Tibial artery (tissue), 4 donors: ENCODE data around the gene CCDC201.

Experiments
- DNase-seq, 2 donors: peaks; one replicate each; pipeline ENCODE4 v3.0.0-alpha.2; 2019
- H3K27ac ChIP-seq, 2 donors: fragments of 200-600 bp; sonication (generic) in 1 of 2; 1 replicate in 1 of 2; 2 replicates in 1 of 2; pipeline ENCODE4 v1.5.1; 2018 to 2019; ENCODE audit warnings: mild to moderate bottlenecking in 1 of 2
- H3K27me3 ChIP-seq, 2 donors: fragments of 200-600 bp; sonication (generic) in 1 of 2; one replicate each; pipeline versions ENCODE4 v1.5.1 to v1.6.0; 2016 to 2019
- H3K36me3 ChIP-seq, 3 donors: fragments of 200-600 bp; sonication (generic) in 2 of 3; one replicate each; pipeline ENCODE4 v1.5.1; 2016 to 2019; ENCODE audit warnings: mild to moderate bottlenecking in 2 of 3
- H3K4me1 ChIP-seq, 4 donors: fragments of 200-600 bp; sonication (generic) in 2 of 4; 1 replicate in 3 of 4; 2 replicates in 1 of 4; pipeline ENCODE4 v1.5.1; 2016 to 2019
- H3K4me3 ChIP-seq, 2 donors: fragments of 200-600 bp; sonication (generic) in 1 of 2; 1 replicate in 1 of 2; 2 replicates in 1 of 2; pipeline ENCODE4 v1.5.1; 2018 to 2019; ENCODE audit warnings: mild to moderate bottlenecking in 2 of 2
- H3K9me3 ChIP-seq, 3 donors: fragments of 200-600 bp; sonication (generic) in 1 of 3; one replicate each; pipeline ENCODE4 v1.5.1; 2016 to 2019
- intact Hi-C: fragments of 100-400 bp; cut with DNase I; formaldehyde crosslinking; loops from one replicate; pipeline ENCODE4 v1.15.0; 2023; ENCODE audit warnings: low total_unique reads
- TF ChIP-seq, protein P1 (sequence below), 2 experiments: fragments of 200-600 bp in 1 of 2; fragments of 450-650 bp in 1 of 2; IDR thresholded peaks; one replicate each; pipeline ENCODE4 v1.5.1; 2017 to 2019; ENCODE audit warnings: antibody characterized with exemption in 2 of 2, mild to moderate bottlenecking in 1 of 2, moderate library complexity in 1 of 2

CCDC201 gene

DNA sequence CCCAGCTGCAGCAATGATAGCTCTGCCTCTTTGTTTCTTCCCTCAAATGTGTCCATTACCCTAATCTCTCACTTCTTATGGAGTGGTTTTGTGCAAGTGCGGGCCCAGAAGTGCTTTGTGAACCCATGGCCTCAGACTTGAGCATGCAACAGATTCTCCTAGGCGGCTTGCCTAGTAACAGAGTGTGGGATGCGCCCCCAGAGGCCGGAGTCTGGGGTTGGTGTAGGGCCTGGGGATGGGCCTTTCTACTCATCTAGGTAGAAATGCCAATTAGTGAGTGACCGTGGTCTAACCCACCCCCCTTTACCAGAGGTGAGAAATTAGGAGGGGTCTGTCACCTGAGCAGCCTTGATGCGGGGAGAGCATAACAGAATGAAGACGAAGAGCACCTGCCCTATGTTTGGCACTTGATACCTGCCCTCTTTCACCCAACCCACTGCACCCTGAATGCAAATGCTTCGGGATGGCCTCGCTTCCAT, 8.4 kb upstream of the CCDC201 start:
- no peaks in the 10 kb centered on the region for H3K4me1 ChIP-seq
- intact Hi-C loops: no loop called here
- no peaks in the 10 kb centered on the region for H3K36me3 ChIP-seq
- H3K27me3 ChIP-seq: peaks cover 0 to 18% of the 10 kb centered on the region in 2 donors
- peaks cover 0 to 22% (median 13%) of the 10 kb centered on the region in 3 donors for H3K9me3 ChIP-seq
- no peak for DNase-seq
- no peak overlapping the region for H3K27ac ChIP-seq
- TF ChIP-seq, protein P1, sequence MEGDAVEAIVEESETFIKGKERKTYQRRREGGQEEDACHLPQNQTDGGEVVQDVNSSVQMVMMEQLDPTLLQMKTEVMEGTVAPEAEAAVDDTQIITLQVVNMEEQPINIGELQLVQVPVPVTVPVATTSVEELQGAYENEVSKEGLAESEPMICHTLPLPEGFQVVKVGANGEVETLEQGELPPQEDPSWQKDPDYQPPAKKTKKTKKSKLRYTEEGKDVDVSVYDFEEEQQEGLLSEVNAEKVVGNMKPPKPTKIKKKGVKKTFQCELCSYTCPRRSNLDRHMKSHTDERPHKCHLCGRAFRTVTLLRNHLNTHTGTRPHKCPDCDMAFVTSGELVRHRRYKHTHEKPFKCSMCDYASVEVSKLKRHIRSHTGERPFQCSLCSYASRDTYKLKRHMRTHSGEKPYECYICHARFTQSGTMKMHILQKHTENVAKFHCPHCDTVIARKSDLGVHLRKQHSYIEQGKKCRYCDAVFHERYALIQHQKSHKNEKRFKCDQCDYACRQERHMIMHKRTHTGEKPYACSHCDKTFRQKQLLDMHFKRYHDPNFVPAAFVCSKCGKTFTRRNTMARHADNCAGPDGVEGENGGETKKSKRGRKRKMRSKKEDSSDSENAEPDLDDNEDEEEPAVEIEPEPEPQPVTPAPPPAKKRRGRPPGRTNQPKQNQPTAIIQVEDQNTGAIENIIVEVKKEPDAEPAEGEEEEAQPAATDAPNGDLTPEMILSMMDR (IDR thresholded peaks at IDR 0.05): no peak
- H3K4me3 ChIP-seq: no peak overlapping the region

DNA sequence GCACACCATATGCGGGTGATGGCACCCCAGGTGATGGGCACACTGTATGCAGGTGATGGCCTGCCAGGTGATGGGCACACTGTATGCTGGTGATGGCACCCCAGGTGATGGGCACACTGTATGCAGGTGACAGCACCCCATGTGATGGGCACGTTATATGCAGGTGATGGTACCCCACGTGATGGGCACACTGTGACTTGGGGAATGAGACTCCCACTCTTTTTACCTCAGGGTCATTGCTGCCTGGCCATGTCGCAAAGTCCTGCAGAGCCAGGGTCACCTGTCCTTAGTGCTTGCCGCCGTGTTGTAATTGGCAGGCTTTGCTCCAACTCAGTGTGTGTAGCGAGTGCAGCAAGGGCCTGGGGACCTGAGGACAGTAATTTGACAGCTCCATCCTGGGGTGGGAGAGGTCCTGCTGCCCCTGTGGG, 7.6 kb upstream of the CCDC201 start:
- Histone ChIP-seq H3K27me3 (peaks cover 0 to 14% of the 10 kb centered on the region in 2 donors), H3K4me1 (no peaks in the 10 kb centered on the region), H3K36me3 (no peaks in the 10 kb centered on the region), H3K9me3 (peaks cover 0 to 22% (median 13%) of the 10 kb centered on the region in 3 donors), H3K27ac (no peak overlapping the region), H3K4me3 (no peak overlapping the region)
- intact Hi-C loops: no loop called here
- TF ChIP-seq, protein P1 (IDR thresholded peaks at IDR 0.05): no peak
- no peak for DNase-seq

DNA sequence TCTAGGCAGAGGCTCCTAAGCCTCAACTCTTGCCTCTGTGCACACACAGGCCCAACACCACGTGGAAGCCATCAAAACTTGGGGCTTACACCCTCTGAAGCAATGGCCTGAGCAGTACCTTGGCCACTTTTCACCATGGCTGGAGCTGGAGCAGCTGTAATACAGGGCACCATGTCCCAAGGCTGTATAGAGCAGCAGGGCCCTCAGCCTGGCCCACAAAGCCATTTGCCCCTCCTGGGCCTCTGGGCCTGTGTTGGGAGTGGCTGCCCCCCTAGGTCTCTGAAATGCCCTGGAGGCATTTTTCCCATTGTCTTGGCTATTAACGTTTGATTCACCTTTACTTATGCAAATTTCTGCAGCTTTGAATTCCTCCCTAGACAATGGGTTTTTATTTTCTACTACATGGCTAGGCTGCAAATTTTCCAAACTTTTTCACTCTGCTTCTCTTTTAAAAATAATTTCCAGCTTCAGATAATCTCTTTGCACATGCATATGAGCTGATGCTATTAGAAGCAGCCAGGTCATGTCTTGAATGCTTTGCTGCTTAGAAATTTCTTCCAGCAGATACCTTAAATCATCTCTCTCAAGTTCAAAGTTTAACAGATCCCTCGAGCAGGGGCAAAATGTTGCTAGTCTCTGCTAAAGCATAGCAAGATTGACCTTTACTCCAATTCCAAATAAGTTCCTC, 5.7 kb upstream of the CCDC201 start:
- intact Hi-C loops: no loop called here
- Histone ChIP-seq H3K4me3 (no peak overlapping the region), H3K27ac (no peak overlapping the region), H3K36me3 (no peaks in the 10 kb centered on the region), H3K4me1 (no peaks in the 10 kb centered on the region), H3K27me3 (no peaks in the 10 kb centered on the region), H3K9me3 (peaks cover 0 to 22% (median 13%) of the 10 kb centered on the region in 3 donors)
- no peak for DNase-seq
- TF ChIP-seq, protein P1 (IDR thresholded peaks at IDR 0.05): no peak

DNA sequence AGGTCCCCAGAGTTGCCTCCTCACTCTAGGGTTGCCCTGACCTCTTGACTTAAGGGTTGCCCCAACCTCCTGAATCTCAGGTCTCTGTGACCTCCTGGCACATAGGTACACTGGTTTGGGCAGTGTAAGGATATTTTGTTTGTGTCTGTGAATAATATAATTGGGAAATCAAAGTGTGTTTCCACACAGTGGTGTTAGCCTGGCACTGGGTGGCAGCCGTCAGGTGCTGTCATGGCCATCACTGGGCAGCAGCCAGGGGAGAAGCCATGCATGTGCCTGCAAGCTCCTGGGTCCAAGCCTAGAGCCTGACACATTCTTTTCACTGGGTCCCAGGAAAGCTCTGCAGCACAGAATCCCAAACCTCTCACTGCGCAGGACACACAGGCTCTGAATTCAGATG, 3.6 kb upstream of the CCDC201 start:
- TF ChIP-seq, protein P1 (IDR thresholded peaks at IDR 0.05): no peak
- Histone ChIP-seq H3K9me3 (peaks cover 0 to 22% (median 13%) of the 10 kb centered on the region in 3 donors), H3K27me3 (no peaks in the 10 kb centered on the region), H3K4me1 (no peaks in the 10 kb centered on the region), H3K27ac (no peak overlapping the region), H3K36me3 (no peaks in the 10 kb centered on the region), H3K4me3 (no peak overlapping the region)
- intact Hi-C loops: no loop called here
- DNase-seq: no peak

GRCh38 chr7:45874408-45875131, 1.7 kb upstream of the CCDC201 start:
- H3K36me3 ChIP-seq: no peaks in the 10 kb centered on the region
- intact Hi-C loops: no loop called here
- no peak overlapping the region for H3K27ac ChIP-seq
- DNase-seq: no peak
- no peaks in the 10 kb centered on the region for H3K4me1 ChIP-seq
- H3K27me3 ChIP-seq: no peaks in the 10 kb centered on the region
- TF ChIP-seq, protein P1 (IDR thresholded peaks at IDR 0.05): no peak
- H3K4me3 ChIP-seq: no peak overlapping the region
- peaks cover 0 to 19% (median 13%) of the 10 kb centered on the region in 3 donors for H3K9me3 ChIP-seq
